ENCODE measurements around the gene ERN1.

GRCh38 chr17:64061178-64061898, 68.6 kb downstream of the ERN1 start:
- TF ChIP-seq CTCF (IDR thresholded peaks at IDR 0.05; ENCODE audit: borderline replicate concordance, extremely low read depth, low read length, poor library complexity, severe bottlenecking): no peak
- no peak for TF ChIP-seq EZH2 (IDR thresholded peaks at IDR 0.05; ENCODE audit: borderline replicate concordance, low read depth, low read length, severe bottlenecking)

Data from DND-41 (cell line).